Panc1 (cell line): ENCODE measurements around the gene SRRM4. TPM values are rescaled to one million over a fixed set of nuclear protein-coding genes. Genes with fewer than 3 reads are reported as not detected.

ENCODE experiments used
- ATAC-seq: fragments of 200-7000 bp; cut with Tn5 transposase; 2 replicates; pipeline ENCODE4 v1.9.1; 2020; ENCODE audit warnings: mild to moderate bottlenecking, moderate library complexity
- BruUV-seq: library from RNA; stranded (reverse); fragments of 400-500 nt; replicated peaks from 2 replicates; lab custom pipeline; 2021; lab: Mats Ljungman, UMichigan
- CTCF ChIA-PET: fragments of 300-600 bp; sonication (Branson Sonifier 250); formaldehyde crosslinking; loops from one replicate; lab custom pipeline; 2022; ENCODE audit warnings: antibody characterized with exemption; lab: Charles Lee
- POLR2A ChIA-PET: fragments of 300-600 bp; sonication (Branson Sonifier 250); formaldehyde crosslinking; loops from one replicate; lab custom pipeline; 2022; ENCODE audit warnings: antibody characterized with exemption; lab: Charles Lee
- DNase-seq: peaks from one replicate; pipeline ENCODE4 v3.0.0-alpha.2; 2010; ENCODE audit warnings: low read depth, low spot score
- H3K27ac ChIP-seq: 2 replicates; pipeline ENCODE4 v1.5.1; 2011; ENCODE audit warnings: mild to moderate bottlenecking, low read length, inconsistent platforms
- H3K27me3 ChIP-seq: fragments of 200-500 bp; sonication (Bioruptor generic); 2 replicates; pipeline ENCODE4 v1.6.0; 2014; ENCODE audit warnings: low read length, inconsistent platforms; ENCODE audit not compliant: control insufficient read depth, insufficient read depth
- H3K36me3 ChIP-seq: fragments of 200-500 bp; sonication (Bioruptor generic); 2 replicates; pipeline ENCODE4 v1.5.1; 2014; ENCODE audit warnings: inconsistent platforms, mild to moderate bottlenecking, low read length, moderate library complexity; ENCODE audit not compliant: control insufficient read depth, insufficient read depth
- H3K4me1 ChIP-seq: 2 replicates; pipeline ENCODE4 v1.5.1; 2011; ENCODE audit warnings: inconsistent platforms, mild to moderate bottlenecking, low read length, moderate library complexity; ENCODE audit not compliant: control insufficient read depth, insufficient read depth
- H3K4me3 ChIP-seq, 2 experiments: 2 replicates each; pipeline ENCODE4 v1.5.1; 2011 to 2012; ENCODE audit warnings: low read depth in 2 of 2, low read length in 2 of 2, mild to moderate bottlenecking in 2 of 2, inconsistent platforms in 1 of 2, moderate library complexity in 1 of 2
- H3K9me3 ChIP-seq: fragments of 200-500 bp; sonication (Bioruptor generic); 2 replicates; pipeline ENCODE4 v1.5.1; 2014; ENCODE audit warnings: low read depth, mild to moderate bottlenecking, inconsistent platforms, low read length, moderate library complexity; ENCODE audit not compliant: control insufficient read depth, insufficient read depth
- POLR2AphosphoS5 ChIP-seq: IDR thresholded peaks from 2 replicates; pipeline ENCODE4 v1.6.1; 2012; ENCODE audit warnings: mild to moderate bottlenecking, low read depth, low read length, moderate library complexity
- REST ChIP-seq, 2 experiments: IDR thresholded peaks; 2 replicates each; pipeline ENCODE4 v1.6.1; 2011 to 2012; ENCODE audit warnings: low read depth in 2 of 2, control low read depth in 1 of 2, low read length in 1 of 2, mild to moderate bottlenecking in 1 of 2, moderate library complexity in 1 of 2; ENCODE audit not compliant: insufficient read depth in 1 of 2
- SIN3A ChIP-seq: IDR thresholded peaks from 2 replicates; pipeline ENCODE4 v1.6.1; 2012; ENCODE audit warnings: low read depth, mild to moderate bottlenecking, low read length, moderate library complexity, borderline replicate concordance; ENCODE audit not compliant: insufficient read depth
- TCF7L2 ChIP-seq: IDR thresholded peaks from 2 replicates; pipeline ENCODE4 v1.6.1; 2011; ENCODE audit warnings: mild to moderate bottlenecking, low read depth, low read length, inconsistent platforms
- in situ Hi-C: cut with HindIII; loops from 2 replicates; pipeline ENCODE4 v1.10.0; 2016; ENCODE audit warnings: low sequenced_read_pairs, low pct_unique_long_range_greater_than_20kb
- intact Hi-C: fragments of 100-400 bp; cut with micrococcal nuclease; formaldehyde crosslinking; loops from one replicate; pipeline ENCODE4 v1.10.0; 2022; ENCODE audit not compliant: unreplicated experiment
- total RNA-seq: library from RNA; stranded (reverse); gene quantifications from one replicate; pipeline ENCODE4 v1.2.1, GENCODE V29; 2021; ENCODE audit not compliant: unreplicated experiment
- TF ChIP-seq, protein P1 (sequence below): fragments of 450-650 bp; IDR thresholded peaks from 2 replicates; pipeline ENCODE4 v1.5.1; 2017; ENCODE audit warnings: mild to moderate bottlenecking

SRRM4 gene
- total RNA-seq, 1 experiment from 2014 or later: not detected

GRCh38 chr12:118982984-118983761 is 1.8 kb downstream of the SRRM4 start:
- Histone ChIP-seq H3K9me3 (no peaks in the 10 kb centered on the region), H3K27ac (no peak overlapping the region), H3K36me3 (no peaks in the 10 kb centered on the region), H3K4me3 (no peak overlapping the region), H3K4me1 (no peaks in the 10 kb centered on the region), H3K27me3 (peaks cover 6% of the 10 kb centered on the region)
- ATAC-seq (no peak), DNase-seq (no peak)
- no TSS peak for BruUV-seq
- POLR2A ChIA-PET: no interaction called here
- CTCF ChIA-PET: no interaction called here
- intact Hi-C loops: no loop called here
- in situ Hi-C loops: no loop called here
- TF ChIP-seq SIN3A (no peak), POLR2AphosphoS5 (no peak), TCF7L2 (no peak), REST (IDR thresholded peaks at IDR 0.05; ENCODE audit: insufficient read depth in 1 of 2, low read depth in 2 of 2, low read length in 1 of 2) (no peak)
- TF ChIP-seq, protein P1, sequence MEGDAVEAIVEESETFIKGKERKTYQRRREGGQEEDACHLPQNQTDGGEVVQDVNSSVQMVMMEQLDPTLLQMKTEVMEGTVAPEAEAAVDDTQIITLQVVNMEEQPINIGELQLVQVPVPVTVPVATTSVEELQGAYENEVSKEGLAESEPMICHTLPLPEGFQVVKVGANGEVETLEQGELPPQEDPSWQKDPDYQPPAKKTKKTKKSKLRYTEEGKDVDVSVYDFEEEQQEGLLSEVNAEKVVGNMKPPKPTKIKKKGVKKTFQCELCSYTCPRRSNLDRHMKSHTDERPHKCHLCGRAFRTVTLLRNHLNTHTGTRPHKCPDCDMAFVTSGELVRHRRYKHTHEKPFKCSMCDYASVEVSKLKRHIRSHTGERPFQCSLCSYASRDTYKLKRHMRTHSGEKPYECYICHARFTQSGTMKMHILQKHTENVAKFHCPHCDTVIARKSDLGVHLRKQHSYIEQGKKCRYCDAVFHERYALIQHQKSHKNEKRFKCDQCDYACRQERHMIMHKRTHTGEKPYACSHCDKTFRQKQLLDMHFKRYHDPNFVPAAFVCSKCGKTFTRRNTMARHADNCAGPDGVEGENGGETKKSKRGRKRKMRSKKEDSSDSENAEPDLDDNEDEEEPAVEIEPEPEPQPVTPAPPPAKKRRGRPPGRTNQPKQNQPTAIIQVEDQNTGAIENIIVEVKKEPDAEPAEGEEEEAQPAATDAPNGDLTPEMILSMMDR: no peak

DNA sequence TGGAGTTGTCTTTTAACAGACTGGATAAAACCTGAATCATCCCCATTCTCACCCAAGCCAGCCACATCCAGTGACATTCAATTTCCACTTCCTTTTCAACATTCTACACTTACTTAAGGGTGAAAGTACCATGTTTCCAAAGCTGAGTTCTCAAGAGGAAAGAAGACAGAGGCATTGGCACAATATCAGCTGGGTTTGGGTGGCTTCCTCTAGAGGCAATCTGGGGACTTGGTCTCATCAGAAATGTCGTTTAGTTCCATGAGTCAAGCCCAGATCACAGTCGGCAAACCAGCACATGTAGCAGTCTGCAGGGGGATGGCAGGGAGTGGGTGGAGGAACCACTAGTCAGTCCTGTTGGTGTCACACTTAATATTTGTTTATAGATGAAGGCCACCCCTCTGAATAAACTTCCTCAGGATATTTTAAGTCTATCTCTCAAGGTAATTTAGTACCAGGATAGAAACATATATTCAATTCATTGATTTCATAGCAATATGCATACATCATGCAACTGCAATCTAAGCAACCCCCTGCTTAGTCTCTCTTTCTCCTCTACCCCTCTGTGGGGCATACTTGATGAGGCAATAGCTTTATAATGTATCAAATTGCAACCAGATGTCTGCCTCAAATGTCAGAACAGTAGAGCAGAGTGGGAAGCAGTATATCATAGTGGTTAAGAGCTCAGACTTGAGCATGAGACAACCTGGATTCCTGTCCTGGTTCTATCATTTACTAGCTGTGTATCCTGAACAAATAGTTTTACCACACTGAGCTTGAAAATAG is 3.0 kb downstream of the SRRM4 start:
- no peaks in the 10 kb centered on the region for H3K9me3 ChIP-seq
- no peak for ATAC-seq
- ChIA-PET CTCF (no interaction called here), POLR2A (no interaction called here)
- H3K27ac ChIP-seq: no peak overlapping the region
- DNase-seq: no peak
- peaks cover 8% of the 10 kb centered on the region for H3K27me3 ChIP-seq
- no peak overlapping the region for H3K4me3 ChIP-seq
- TF ChIP-seq REST (IDR thresholded peaks at IDR 0.05; ENCODE audit: insufficient read depth in 1 of 2, low read depth in 2 of 2, low read length in 1 of 2): no peak
- TF ChIP-seq SIN3A: no peak
- TF ChIP-seq TCF7L2: no peak
- no peak for TF ChIP-seq POLR2AphosphoS5
- TF ChIP-seq, protein P1: no peak
- no TSS peak for BruUV-seq
- intact Hi-C loops: no loop called here
- H3K4me1 ChIP-seq: no peaks in the 10 kb centered on the region
- in situ Hi-C loops: no loop called here
- no peaks in the 10 kb centered on the region for H3K36me3 ChIP-seq
